ENCODE results near the gene RELN. TPM values are rescaled to one million over a fixed set of nuclear protein-coding genes. Genes with fewer than 3 reads are reported as not detected.

The RELN gene
- total RNA-seq, 1 donor from 2014 or later = 7.3 TPM

DNA sequence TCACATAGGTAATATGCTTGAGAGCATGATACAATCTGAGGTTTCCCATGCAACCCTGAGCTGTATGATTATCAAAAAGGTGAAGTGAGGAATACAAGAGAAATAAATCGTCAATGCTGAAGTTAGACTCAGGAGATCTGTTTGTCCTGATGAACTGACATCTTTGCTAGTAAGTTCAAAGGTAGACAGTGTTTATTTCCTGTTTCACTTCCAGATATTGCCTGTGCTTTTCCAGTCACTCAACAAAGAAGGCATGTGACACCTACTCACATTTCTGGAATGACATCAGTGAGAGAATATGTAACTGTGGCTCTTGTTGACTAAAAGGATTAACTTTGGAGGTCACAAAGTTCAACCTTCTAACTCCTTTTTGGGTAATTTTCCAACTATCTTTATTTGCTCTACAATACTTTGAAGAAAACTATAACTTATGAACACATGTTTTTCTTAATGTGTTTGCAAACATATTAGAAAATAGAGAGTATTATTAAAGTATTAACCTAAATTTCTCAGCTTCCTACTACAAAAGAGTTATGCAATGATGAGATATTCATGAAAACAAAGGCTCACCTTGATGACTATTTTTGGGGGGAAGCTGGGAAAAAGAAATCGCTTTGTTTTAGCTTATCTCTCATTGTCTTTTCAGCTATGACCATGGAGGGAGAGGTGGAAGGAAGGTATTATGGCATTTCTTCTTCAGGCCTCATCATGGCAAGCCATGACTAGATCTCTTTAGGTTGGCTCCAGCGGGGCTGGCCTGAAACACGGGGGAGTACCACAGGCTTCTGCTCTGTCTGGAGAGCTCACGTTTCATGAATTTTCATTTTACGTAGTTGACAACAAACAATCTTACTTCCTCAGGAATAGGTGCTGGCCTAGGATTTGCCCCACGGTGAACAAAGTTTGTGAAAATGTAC lies 328.7 kb downstream of the RELN start:
- no peak overlapping the region for H3K4me3 Mint-ChIP-seq
- no peaks in the 10 kb centered on the region for H3K36me3 Mint-ChIP-seq
- H3K4me1 Mint-ChIP-seq = peaks cover 13% of the 10 kb centered on the region
- H3K9me3 Mint-ChIP-seq = no peaks in the 10 kb centered on the region
- no peak overlapping the region for H3K27ac Mint-ChIP-seq
- DNase-seq (ENCODE audit: low spot score in 2 of 2, unreplicated experiment in 2 of 2) = no peak
- TF ChIP-seq, protein P1, sequence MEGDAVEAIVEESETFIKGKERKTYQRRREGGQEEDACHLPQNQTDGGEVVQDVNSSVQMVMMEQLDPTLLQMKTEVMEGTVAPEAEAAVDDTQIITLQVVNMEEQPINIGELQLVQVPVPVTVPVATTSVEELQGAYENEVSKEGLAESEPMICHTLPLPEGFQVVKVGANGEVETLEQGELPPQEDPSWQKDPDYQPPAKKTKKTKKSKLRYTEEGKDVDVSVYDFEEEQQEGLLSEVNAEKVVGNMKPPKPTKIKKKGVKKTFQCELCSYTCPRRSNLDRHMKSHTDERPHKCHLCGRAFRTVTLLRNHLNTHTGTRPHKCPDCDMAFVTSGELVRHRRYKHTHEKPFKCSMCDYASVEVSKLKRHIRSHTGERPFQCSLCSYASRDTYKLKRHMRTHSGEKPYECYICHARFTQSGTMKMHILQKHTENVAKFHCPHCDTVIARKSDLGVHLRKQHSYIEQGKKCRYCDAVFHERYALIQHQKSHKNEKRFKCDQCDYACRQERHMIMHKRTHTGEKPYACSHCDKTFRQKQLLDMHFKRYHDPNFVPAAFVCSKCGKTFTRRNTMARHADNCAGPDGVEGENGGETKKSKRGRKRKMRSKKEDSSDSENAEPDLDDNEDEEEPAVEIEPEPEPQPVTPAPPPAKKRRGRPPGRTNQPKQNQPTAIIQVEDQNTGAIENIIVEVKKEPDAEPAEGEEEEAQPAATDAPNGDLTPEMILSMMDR (IDR thresholded peaks at IDR 0.05; ENCODE audit: unreplicated experiment) = no peak
- no peaks in the 10 kb centered on the region for H3K27me3 Mint-ChIP-seq (ENCODE audit: low read depth)

DNA sequence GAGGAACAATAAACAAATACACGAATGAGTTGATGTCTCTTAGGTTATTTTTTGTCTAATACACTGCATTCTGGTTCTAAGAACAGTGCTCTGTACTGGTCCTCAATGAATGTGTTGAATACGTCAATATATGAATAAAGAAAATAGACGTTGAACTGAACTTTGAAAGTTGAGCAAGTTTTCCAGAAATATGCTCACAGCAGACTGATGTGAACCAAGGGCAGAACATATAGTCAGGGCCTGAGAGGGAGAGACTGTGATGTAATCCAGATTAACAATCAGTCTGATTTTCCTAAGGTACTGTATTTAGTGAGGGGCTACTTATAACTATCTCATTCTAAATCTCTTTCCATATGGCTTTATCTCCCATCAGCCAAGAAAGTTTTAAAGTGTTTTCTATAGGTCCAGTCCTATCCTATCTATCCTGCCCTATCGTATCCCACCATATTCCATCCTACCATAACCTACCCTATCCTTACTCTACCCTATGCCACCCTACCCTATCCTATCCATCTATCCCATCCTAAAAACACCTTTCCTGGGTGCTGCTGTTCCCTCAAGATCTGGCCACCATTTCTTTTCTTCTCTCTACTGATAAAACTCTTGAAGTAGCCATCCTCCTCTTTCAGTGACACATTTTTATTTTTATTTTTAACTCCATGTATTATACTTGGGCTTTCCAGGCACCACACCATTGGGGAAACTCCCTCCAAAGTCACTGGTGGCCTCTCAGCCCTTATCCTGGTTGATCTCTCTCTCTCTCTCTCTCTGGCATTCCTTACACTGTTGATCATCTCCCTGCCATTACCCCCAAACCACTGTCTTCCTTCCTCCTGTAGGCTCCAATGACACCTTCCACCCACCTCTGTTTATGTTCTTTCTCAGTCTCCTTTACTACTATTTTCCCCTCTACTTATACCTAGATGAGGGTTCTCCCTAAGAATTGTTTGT lies 331.1 kb downstream of the RELN start:
- TF ChIP-seq, protein P1 (IDR thresholded peaks at IDR 0.05; ENCODE audit: unreplicated experiment) = no peak
- H3K4me1 Mint-ChIP-seq = peaks cover 13% of the 10 kb centered on the region

DNA sequence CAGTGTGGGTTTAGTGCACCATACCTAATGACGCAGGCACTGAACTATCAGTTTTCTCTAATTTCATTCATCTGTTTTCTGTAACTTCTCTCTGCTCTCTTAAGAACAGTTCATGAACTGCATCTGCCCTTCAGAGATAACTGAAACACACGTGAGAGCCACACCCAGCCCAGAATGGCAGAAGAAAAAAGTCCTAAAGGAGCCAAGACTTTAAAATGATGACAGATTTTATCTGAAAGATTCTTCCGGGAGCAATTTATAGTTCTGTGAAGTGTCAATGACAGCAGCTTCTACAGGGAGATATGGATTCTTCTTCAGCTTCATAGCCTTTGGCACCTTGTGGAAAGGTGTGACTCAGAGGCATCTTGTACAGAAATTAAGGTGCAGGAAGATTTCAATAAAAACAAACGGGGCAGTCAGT lies 332.0 kb downstream of the RELN start:
- TF ChIP-seq, protein P1 (IDR thresholded peaks at IDR 0.05; ENCODE audit: unreplicated experiment) = no peak
- no peak overlapping the region for H3K27ac Mint-ChIP-seq
- DNase-seq (ENCODE audit: low spot score in 2 of 2, unreplicated experiment in 2 of 2) = no peak
- H3K27me3 Mint-ChIP-seq (ENCODE audit: low read depth) = no peaks in the 10 kb centered on the region
- H3K4me3 Mint-ChIP-seq = no peak overlapping the region
- H3K9me3 Mint-ChIP-seq = no peaks in the 10 kb centered on the region
- no peaks in the 10 kb centered on the region for H3K36me3 Mint-ChIP-seq
- peaks cover 13% of the 10 kb centered on the region for H3K4me1 Mint-ChIP-seq

More for the DNA sequence above, 331.1 kb downstream of the RELN start:
- H3K27ac Mint-ChIP-seq = no peak overlapping the region
- H3K36me3 Mint-ChIP-seq = no peaks in the 10 kb centered on the region
- DNase-seq (ENCODE audit: low spot score in 2 of 2, unreplicated experiment in 2 of 2) = no peak
- H3K9me3 Mint-ChIP-seq = no peaks in the 10 kb centered on the region
- H3K27me3 Mint-ChIP-seq (ENCODE audit: low read depth) = no peaks in the 10 kb centered on the region
- H3K4me3 Mint-ChIP-seq = no peak overlapping the region

DNA sequence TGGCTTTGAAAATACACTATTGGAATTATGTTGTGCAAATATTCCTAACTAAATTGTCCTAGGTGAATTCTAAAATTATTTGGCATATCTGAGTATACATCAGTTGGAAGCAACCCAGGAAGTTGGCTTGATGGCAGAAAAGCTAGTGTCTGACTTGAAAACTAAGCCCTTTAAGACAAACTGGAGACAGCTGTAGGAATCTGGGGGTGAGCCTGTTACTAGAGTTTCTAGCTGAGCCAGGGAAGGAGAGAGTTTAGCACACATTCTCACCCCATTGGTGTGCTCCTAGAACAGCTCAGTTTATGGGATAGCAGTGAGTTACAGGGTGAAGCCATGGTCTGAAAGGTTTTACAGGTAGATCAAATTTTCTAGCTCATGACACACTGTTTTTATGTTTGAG lies 333.2 kb downstream of the RELN start:
- Mint-ChIP-seq H3K27me3 (ENCODE audit: low read depth) (peaks cover 2% of the 10 kb centered on the region), H3K4me3 (no peak overlapping the region)

More for the DNA sequence above, 333.2 kb downstream of the RELN start:
- Mint-ChIP-seq H3K27ac (no peak overlapping the region), H3K9me3 (no peaks in the 10 kb centered on the region), H3K4me1 (peaks cover 15% of the 10 kb centered on the region), H3K36me3 (no peaks in the 10 kb centered on the region)
- DNase-seq (ENCODE audit: low spot score in 2 of 2, unreplicated experiment in 2 of 2) = no peak
- TF ChIP-seq, protein P1 (IDR thresholded peaks at IDR 0.05; ENCODE audit: unreplicated experiment) = no peak

All from mesothelial cell of epicardium (in vitro differentiated cells).